AG08396 (cell line): Measurements from ENCODE around the gene BABAM2.

ENCODE experiments used
- DNase-seq: peaks from one replicate; pipeline ENCODE4 v3.0.0; 2012; ENCODE audit warnings: low spot score, mixed read lengths

Gene BABAM2

GRCh38 chr2:28281739-28282138 lies 391.2 kb downstream of the BABAM2 start:
- no peak for DNase-seq

- DNase-seq = no peak
Observed at GRCh38 chr2:28282248-28282647, 391.7 kb downstream of the BABAM2 start.

- DNase-seq = no peak
Observed at GRCh38 chr2:28282861-28283646, 392.5 kb downstream of the BABAM2 start.

GRCh38 chr2:28283861-28284260 lies 393.3 kb downstream of the BABAM2 start:
- DNase-seq = no peak

- DNase-seq = no peak
Observed at GRCh38 chr2:28286678-28287077, 396.1 kb downstream of the BABAM2 start.

GRCh38 chr2:28287256-28287915 lies 396.9 kb downstream of the BABAM2 start:
- DNase-seq = no peak

- no peak for DNase-seq
Observed at GRCh38 chr2:28288620-28289019, 398.1 kb downstream of the BABAM2 start.

GRCh38 chr2:28291811-28292440 lies 401.4 kb downstream of the BABAM2 start:
- no peak for DNase-seq

- no peak for DNase-seq
Observed at GRCh38 chr2:28292491-28292890, 402.0 kb downstream of the BABAM2 start.

GRCh38 chr2:28293416-28293815 lies 402.9 kb downstream of the BABAM2 start:
- no peak for DNase-seq

- no peak for DNase-seq
Observed at GRCh38 chr2:28294451-28294850, 403.9 kb downstream of the BABAM2 start.

- no peak for DNase-seq
Observed at GRCh38 chr2:28296243-28296642, 405.7 kb downstream of the BABAM2 start.

- DNase-seq = no peak
Observed at GRCh38 chr2:28296904-28297303, 406.4 kb downstream of the BABAM2 start.

- DNase-seq = no peak
Observed at GRCh38 chr2:28297531-28297930, 407.0 kb downstream of the BABAM2 start.

GRCh38 chr2:28298406-28298805 lies 407.9 kb downstream of the BABAM2 start:
- no peak for DNase-seq

GRCh38 chr2:28300485-28301341 lies 410.2 kb downstream of the BABAM2 start:
- DNase-seq = peak; percentile 47

- DNase-seq = no peak
Observed at GRCh38 chr2:28305202-28305601, 414.7 kb downstream of the BABAM2 start.

- DNase-seq = no peak
Observed at GRCh38 chr2:28310107-28310506, 419.6 kb downstream of the BABAM2 start.

GRCh38 chr2:28311660-28312249 lies 421.2 kb downstream of the BABAM2 start:
- no peak for DNase-seq

- DNase-seq = no peak
Observed at GRCh38 chr2:28312307-28313219, 422.0 kb downstream of the BABAM2 start.
